Neural progenitor cell (in vitro differentiated cells): ENCODE results near the gene NUTF2. TPM values are rescaled to one million over a fixed set of nuclear protein-coding genes. Genes with fewer than 3 reads are reported as not detected.

Experiments used
- DNase-seq: peaks from one replicate; pipeline ENCODE4 v3.0.0-alpha.2; 2016; ENCODE audit warnings: low spot score
- H2AFZ ChIP-seq: fragments of 200-600 bp; sonication (generic); replicated peaks from 2 replicates; pipeline ENCODE4 v1.6.1; 2016; ENCODE audit warnings: antibody characterized with exemption
- H3F3A ChIP-seq: fragments of 200-600 bp; sonication (generic); 2 replicates; pipeline ENCODE4 v1.6.1; 2016; ENCODE audit warnings: antibody characterized with exemption, low read depth
- H3K27ac ChIP-seq: fragments of 200-600 bp; sonication (generic); 2 replicates; pipeline ENCODE4 v1.5.1; 2016; ENCODE audit warnings: mild to moderate bottlenecking
- H3K27me3 ChIP-seq: fragments of 200-600 bp; sonication (generic); 2 replicates; pipeline ENCODE4 v1.6.1; 2016; ENCODE audit warnings: mild to moderate bottlenecking, moderate library complexity
- H3K36me3 ChIP-seq: fragments of 200-600 bp; sonication (generic); 2 replicates; pipeline ENCODE4 v1.5.1; 2016
- H3K4me1 ChIP-seq: fragments of 200-600 bp; sonication (generic); 2 replicates; pipeline ENCODE4 v1.6.1; 2016; ENCODE audit warnings: mixed run types
- H3K4me2 ChIP-seq: fragments of 200-600 bp; sonication (generic); 2 replicates; pipeline ENCODE4 v1.6.1; 2016
- H3K4me3 ChIP-seq: fragments of 200-600 bp; sonication (generic); 2 replicates; pipeline ENCODE4 v1.5.1; 2016
- H3K79me2 ChIP-seq: fragments of 200-600 bp; sonication (generic); 2 replicates; pipeline ENCODE4 v1.6.1; 2016; ENCODE audit warnings: low read depth
- H3K9ac ChIP-seq: fragments of 200-600 bp; sonication (generic); 2 replicates; pipeline ENCODE4 v1.6.1; 2016
- H3K9me3 ChIP-seq: fragments of 200-600 bp; sonication (generic); 2 replicates; pipeline ENCODE4 v1.5.1; 2016; ENCODE audit warnings: low read depth
- H4K20me1 ChIP-seq: fragments of 200-600 bp; sonication (generic); 2 replicates; pipeline ENCODE4 v1.6.1; 2016; ENCODE audit warnings: low read depth
- H3K27ac Mint-ChIP-seq: 3 replicates; pipeline ENCODE4 v1.8.0; 2021; ENCODE audit warnings: mixed read lengths
- H3K27me3 Mint-ChIP-seq: 2 replicates; pipeline ENCODE4 v1.8.0; 2022; ENCODE audit warnings: low read depth, mild to moderate bottlenecking, inconsistent platforms, moderate library complexity, mixed read lengths; ENCODE audit not compliant: insufficient read depth
- H3K36me3 Mint-ChIP-seq: 3 replicates; pipeline ENCODE4 v1.8.0; 2021; ENCODE audit warnings: mixed read lengths
- H3K4me1 Mint-ChIP-seq: 3 replicates; pipeline ENCODE4 v1.8.0; 2021; ENCODE audit warnings: mixed read lengths
- H3K4me3 Mint-ChIP-seq: 3 replicates; pipeline ENCODE4 v1.8.0; 2021; ENCODE audit warnings: mild to moderate bottlenecking, moderate library complexity, mixed read lengths
- H3K9me3 Mint-ChIP-seq: 3 replicates; pipeline ENCODE4 v1.8.0; 2020; ENCODE audit warnings: mixed read lengths
- EZH2 ChIP-seq: fragments of 200-600 bp; sonication (generic); IDR thresholded peaks from 2 replicates; pipeline ENCODE4 v1.6.1; 2017; ENCODE audit warnings: antibody characterized with exemption, mild to moderate bottlenecking, moderate library complexity
- EZH2phosphoT487 ChIP-seq: fragments of 200-600 bp; sonication (generic); IDR thresholded peaks from 2 replicates; pipeline ENCODE4 v1.6.1; 2017; ENCODE audit warnings: antibody characterized with exemption
- total RNA-seq: library from RNA; depleted of rRNA; stranded (reverse); fragments of >200 nt; gene quantifications from 2 replicates; pipeline ENCODE4 v1.2.3, GENCODE V29; 2015; ENCODE audit warnings: low replicate concordance
- TF ChIP-seq, protein P1 (sequence below): fragments of 200-600 bp; sonication (generic); IDR thresholded peaks from 2 replicates; pipeline ENCODE4 v1.5.1; 2017; ENCODE audit warnings: antibody characterized with exemption, mild to moderate bottlenecking

Gene NUTF2
- total RNA-seq, 1 donor from 2014 or later, result 133 TPM

DNA sequence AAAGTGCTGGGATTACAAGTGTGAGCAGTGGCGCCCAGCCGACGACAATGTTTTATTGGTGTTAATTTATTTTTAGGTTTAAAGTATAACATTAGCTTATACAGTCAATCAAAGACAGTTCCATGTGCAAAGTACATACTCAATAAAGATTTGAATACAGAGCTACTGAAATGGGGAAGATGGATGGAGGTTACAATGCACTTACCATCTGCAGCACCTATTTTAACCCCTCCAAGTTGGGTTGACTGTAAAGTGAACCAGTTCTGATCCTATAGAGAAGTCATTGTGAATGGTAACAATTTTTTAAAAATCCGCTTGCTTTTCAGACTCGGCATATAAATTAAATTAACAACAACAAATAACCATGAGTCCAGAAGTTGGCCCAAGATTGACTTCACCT, 45.6 kb downstream of the NUTF2 start:
- Mint-ChIP-seq H3K4me3 (peak overlapping the region; percentile 87), H3K4me1 (peaks cover 19% of the 10 kb centered on the region), H3K9me3 (no peaks in the 10 kb centered on the region), H3K27ac (peak overlapping the region; percentile 58), H3K27me3 (no peaks in the 10 kb centered on the region), H3K36me3 (peaks cover 3% of the 10 kb centered on the region)
- TF ChIP-seq EZH2phosphoT487 (no peak), EZH2 (no peak)
- TF ChIP-seq, protein P1, sequence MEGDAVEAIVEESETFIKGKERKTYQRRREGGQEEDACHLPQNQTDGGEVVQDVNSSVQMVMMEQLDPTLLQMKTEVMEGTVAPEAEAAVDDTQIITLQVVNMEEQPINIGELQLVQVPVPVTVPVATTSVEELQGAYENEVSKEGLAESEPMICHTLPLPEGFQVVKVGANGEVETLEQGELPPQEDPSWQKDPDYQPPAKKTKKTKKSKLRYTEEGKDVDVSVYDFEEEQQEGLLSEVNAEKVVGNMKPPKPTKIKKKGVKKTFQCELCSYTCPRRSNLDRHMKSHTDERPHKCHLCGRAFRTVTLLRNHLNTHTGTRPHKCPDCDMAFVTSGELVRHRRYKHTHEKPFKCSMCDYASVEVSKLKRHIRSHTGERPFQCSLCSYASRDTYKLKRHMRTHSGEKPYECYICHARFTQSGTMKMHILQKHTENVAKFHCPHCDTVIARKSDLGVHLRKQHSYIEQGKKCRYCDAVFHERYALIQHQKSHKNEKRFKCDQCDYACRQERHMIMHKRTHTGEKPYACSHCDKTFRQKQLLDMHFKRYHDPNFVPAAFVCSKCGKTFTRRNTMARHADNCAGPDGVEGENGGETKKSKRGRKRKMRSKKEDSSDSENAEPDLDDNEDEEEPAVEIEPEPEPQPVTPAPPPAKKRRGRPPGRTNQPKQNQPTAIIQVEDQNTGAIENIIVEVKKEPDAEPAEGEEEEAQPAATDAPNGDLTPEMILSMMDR, result no peak
- Histone ChIP-seq H3K27me3 (no peaks in the 10 kb centered on the region), H3F3A (peaks cover 20% of the 10 kb centered on the region), H3K36me3 (no peaks in the 10 kb centered on the region), H3K79me2 (peaks cover 42% of the 10 kb centered on the region), H3K9ac (no peak overlapping the region), H3K4me2 (peak overlapping the region; percentile 75), H2AFZ (no peak overlapping the region), H3K4me3 (peak overlapping the region; percentile 99), H3K4me1 (peaks cover 21% of the 10 kb centered on the region), H3K9me3 (no peaks in the 10 kb centered on the region), H3K27ac (no peak overlapping the region), H4K20me1 (peaks cover 20% of the 10 kb centered on the region)
- DNase-seq, result no peak

DNA sequence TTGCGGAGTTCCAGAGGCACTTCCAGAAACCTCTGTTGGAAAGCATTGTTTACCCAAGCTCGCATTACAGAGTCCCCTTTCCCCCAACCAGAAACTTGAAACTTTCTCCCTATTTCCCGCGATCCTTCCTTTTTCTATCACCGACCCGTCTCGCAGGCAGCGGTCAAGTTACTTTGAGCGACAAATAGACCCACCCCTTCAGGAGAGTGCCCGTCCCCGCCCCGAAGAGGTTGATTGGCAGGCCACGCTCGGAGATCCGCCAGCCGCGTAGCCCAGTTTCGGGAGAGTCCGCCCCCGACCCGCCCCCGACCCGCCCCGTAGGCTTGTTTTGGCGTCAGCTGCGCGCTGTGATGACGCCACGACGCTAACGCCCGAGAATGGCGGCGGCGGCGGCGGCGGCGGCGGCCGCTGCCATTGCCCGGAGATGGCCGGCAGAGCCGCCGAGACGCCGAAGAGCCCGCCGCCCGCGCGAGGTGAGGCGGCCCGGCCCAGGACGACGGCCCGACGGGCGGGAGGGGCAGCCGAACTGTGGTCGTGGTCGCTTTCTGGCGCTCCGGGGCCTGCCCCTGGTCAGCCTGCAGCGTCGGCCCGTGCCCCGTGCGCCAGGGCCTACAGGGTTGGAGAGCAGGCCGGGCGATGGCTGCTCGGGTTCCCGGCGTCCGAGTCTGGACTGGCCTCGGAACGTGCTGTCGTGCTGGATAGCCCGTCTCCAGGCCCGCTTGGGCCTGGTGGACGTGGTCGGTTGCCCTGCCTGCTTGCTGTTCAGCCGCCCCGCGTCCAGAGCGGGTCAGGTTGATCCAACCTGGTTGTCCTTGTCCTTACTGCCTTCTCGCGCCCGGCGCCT, 46.4 kb downstream of the NUTF2 start, which contains the start of gene PSKH1:
TSS of gene PSKH1 (plus strand) at position 356 of the 844 bp plus-strand sequence. CDS start 15,496 bp downstream, outside the sequence.
- peak; percentile 98 for DNase-seq
- peaks cover 19% of the 10 kb centered on the region for H3K4me1 Mint-ChIP-seq

DNA sequence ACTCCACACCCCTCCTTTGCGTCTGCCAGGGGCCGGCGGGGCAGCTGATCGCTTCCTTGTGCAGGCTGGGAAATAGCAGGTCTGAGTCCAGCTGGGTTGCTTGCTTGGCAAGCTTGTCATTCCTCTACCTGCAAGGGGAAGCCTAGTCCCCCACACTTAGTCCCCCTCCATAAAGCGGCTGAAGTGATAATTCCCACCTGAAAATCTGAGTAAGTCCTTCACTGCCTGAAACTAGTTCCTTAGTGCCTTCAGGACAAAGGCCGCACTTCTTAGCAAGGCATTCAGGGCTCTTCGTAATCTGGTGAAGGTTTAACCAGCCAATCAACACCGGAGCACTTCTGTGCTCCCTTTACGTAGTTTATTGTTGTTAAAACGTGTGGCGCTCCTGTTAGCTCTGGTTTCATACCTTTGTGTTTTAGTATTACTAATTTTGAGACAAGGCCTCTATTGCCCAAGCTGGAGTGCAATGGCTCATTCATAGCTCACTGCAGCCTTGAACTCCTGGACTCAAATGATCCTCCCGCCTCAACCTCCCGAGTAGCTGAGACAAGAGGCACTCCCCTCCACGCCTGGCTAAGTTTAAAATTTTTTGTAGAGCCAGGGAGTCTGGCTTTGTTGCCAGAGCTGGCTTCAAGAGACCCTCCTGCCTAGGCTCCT, 47.1 kb downstream of the NUTF2 start:
- H3K36me3 Mint-ChIP-seq, result peaks cover 3% of the 10 kb centered on the region
- H3K4me1 ChIP-seq, result peaks cover 8% of the 10 kb centered on the region
- peak overlapping the region; percentile 97 for H3K9ac ChIP-seq
- peak overlapping the region; percentile 87 for H3K27ac ChIP-seq
- H3K4me2 ChIP-seq, result peak overlapping the region; percentile 99
- H3K4me3 Mint-ChIP-seq, result peak overlapping the region; percentile 98
- peaks cover 19% of the 10 kb centered on the region for H3K4me1 Mint-ChIP-seq
- H3K4me3 ChIP-seq, result peak overlapping the region; percentile 99
- H3K9me3 ChIP-seq, result no peaks in the 10 kb centered on the region
- H3K9me3 Mint-ChIP-seq, result no peaks in the 10 kb centered on the region
- no peaks in the 10 kb centered on the region for H3K27me3 Mint-ChIP-seq
- H3F3A ChIP-seq, result peaks cover 7% of the 10 kb centered on the region
- H3K27me3 ChIP-seq, result no peaks in the 10 kb centered on the region
- peaks cover 57% of the 10 kb centered on the region for H3K79me2 ChIP-seq
- H3K36me3 ChIP-seq, result no peaks in the 10 kb centered on the region
- TF ChIP-seq, protein P1, result no peak
- TF ChIP-seq EZH2phosphoT487 (no peak), EZH2 (no peak)
- peak overlapping the region; percentile 65 for H2AFZ ChIP-seq
- peak; percentile 48 for DNase-seq
- peaks cover 28% of the 10 kb centered on the region for H4K20me1 ChIP-seq
- peak overlapping the region; percentile 96 for H3K27ac Mint-ChIP-seq

More for the DNA sequence above, 46.4 kb downstream of the NUTF2 start, which contains the start of gene PSKH1:
- H2AFZ ChIP-seq, result peak within 1 kb of the TSS; percentile 65
- H3K27ac ChIP-seq, result peak within 1 kb of the TSS; percentile 87
- TF ChIP-seq, protein P1, result no peak
- TF ChIP-seq EZH2phosphoT487 (no peak), EZH2 (no peak)
- H3K4me3 Mint-ChIP-seq, result peak within 1 kb of the TSS; percentile 98
- H3K9ac ChIP-seq, result peak within 1 kb of the TSS; percentile 97
- peak within 1 kb of the TSS; percentile 99 for H3K4me2 ChIP-seq
- no peaks in the 10 kb centered on the region for H3K27me3 ChIP-seq
- H3K36me3 Mint-ChIP-seq, result peaks cover 3% of the 10 kb centered on the region
- H3F3A ChIP-seq, result peaks cover 15% of the 10 kb centered on the region
- peaks cover 23% of the 10 kb centered on the region for H4K20me1 ChIP-seq
- H3K27me3 Mint-ChIP-seq, result no peaks in the 10 kb centered on the region
- H3K9me3 ChIP-seq, result no peaks in the 10 kb centered on the region
- H3K36me3 ChIP-seq, result no peaks in the 10 kb centered on the region
- peaks cover 50% of the 10 kb centered on the region for H3K79me2 ChIP-seq
- H3K4me1 ChIP-seq, result peaks cover 14% of the 10 kb centered on the region
- H3K27ac Mint-ChIP-seq, result peak within 1 kb of the TSS; percentile 96
- H3K4me3 ChIP-seq, result peak within 1 kb of the TSS; percentile 99
- H3K9me3 Mint-ChIP-seq, result no peaks in the 10 kb centered on the region
